Uterus (tissue), 2 donors: ENCODE results near the gene LRTM2.

Source experiments
- POLR2A ChIP-seq, 2 donors: fragments of 450-650 bp; IDR thresholded peaks; one replicate each; pipeline ENCODE4 v1.6.1; 2016; ENCODE audit warnings: antibody characterized with exemption in 2 of 2, mild to moderate bottlenecking in 1 of 2, moderate library complexity in 1 of 2
- TF ChIP-seq, protein P1 (sequence below), 4 experiments: fragments of 200-600 bp in 2 of 4; fragments of 450-650 bp in 2 of 4; sonication (generic) in 2 of 4; IDR thresholded peaks; one replicate each; pipeline ENCODE4 v1.5.1; 2016 to 2019; ENCODE audit warnings: antibody characterized with exemption in 4 of 4, mild to moderate bottlenecking in 2 of 4, moderate library complexity in 1 of 4

DNA sequence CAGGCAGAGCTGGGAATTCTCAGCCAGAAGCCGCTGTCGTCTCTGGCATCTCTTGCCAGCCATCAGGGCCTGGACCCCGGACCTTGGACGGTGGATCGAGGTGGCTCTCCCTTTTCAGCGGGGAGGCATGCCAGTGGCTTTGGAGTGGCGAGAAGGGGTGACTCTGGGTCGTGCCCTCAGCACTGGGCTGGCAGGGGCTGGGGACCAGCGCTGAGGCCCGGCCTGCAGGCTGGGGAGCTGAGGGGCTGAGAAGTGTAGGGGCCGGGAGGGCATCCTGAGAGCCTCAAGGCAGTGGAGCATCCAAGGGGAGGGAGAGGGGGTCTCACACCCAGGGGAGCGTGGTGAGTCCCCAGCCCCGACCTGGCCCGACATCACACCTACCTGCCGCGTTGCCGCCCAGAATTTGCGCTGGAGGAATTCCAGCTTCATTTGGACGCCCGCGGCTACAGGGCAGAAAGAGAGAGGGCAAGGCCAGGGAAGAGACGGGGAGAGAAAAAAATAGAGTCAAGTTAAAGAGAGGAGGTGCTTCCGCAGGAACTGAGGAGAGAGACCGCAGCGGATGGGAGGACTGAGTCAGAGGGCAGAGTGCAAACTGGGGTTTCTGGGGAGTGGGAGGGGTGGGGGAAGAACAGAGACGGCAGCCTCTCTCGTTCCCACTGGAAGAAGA is 9.0 kb upstream of the LRTM2 start:
- TF ChIP-seq, protein P1, sequence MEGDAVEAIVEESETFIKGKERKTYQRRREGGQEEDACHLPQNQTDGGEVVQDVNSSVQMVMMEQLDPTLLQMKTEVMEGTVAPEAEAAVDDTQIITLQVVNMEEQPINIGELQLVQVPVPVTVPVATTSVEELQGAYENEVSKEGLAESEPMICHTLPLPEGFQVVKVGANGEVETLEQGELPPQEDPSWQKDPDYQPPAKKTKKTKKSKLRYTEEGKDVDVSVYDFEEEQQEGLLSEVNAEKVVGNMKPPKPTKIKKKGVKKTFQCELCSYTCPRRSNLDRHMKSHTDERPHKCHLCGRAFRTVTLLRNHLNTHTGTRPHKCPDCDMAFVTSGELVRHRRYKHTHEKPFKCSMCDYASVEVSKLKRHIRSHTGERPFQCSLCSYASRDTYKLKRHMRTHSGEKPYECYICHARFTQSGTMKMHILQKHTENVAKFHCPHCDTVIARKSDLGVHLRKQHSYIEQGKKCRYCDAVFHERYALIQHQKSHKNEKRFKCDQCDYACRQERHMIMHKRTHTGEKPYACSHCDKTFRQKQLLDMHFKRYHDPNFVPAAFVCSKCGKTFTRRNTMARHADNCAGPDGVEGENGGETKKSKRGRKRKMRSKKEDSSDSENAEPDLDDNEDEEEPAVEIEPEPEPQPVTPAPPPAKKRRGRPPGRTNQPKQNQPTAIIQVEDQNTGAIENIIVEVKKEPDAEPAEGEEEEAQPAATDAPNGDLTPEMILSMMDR (IDR thresholded peaks at IDR 0.05), result no peak
- TF ChIP-seq POLR2A (IDR thresholded peaks at IDR 0.05), result no peak
